Nephron progenitor cell (in vitro differentiated cells): ENCODE measurements around the gene NRCAM.

ENCODE experiments used
- DNase-seq: peaks from one replicate; pipeline ENCODE4 v3.0.0; 2021
- H3K27ac Mint-ChIP-seq: 2 replicates; pipeline ENCODE4 v1.8.0; 2021; ENCODE audit warnings: mild to moderate bottlenecking, moderate library complexity, mixed read lengths
- H3K27me3 Mint-ChIP-seq: 2 replicates; pipeline ENCODE4 v1.8.0; 2021; ENCODE audit warnings: mild to moderate bottlenecking, low read depth, mixed read lengths; ENCODE audit not compliant: poor library complexity
- H3K36me3 Mint-ChIP-seq: 2 replicates; pipeline ENCODE4 v1.8.0; 2021; ENCODE audit warnings: low read depth, mixed read lengths
- H3K4me1 Mint-ChIP-seq: 2 replicates; pipeline ENCODE4 v1.8.0; 2021; ENCODE audit warnings: mixed read lengths
- H3K4me3 Mint-ChIP-seq: 2 replicates; pipeline ENCODE4 v1.8.0; 2021; ENCODE audit warnings: mild to moderate bottlenecking, moderate library complexity, mixed read lengths
- H3K9me3 Mint-ChIP-seq: 2 replicates; pipeline ENCODE4 v1.8.0; 2021; ENCODE audit warnings: mild to moderate bottlenecking, moderate library complexity, mixed read lengths
- TF ChIP-seq, protein P1 (sequence below): fragments of 200-600 bp; sonication (generic); IDR thresholded peaks from 2 replicates; pipeline ENCODE4 v1.5.0; 2021; ENCODE audit warnings: antibody characterized with exemption

NRCAM gene

DNA sequence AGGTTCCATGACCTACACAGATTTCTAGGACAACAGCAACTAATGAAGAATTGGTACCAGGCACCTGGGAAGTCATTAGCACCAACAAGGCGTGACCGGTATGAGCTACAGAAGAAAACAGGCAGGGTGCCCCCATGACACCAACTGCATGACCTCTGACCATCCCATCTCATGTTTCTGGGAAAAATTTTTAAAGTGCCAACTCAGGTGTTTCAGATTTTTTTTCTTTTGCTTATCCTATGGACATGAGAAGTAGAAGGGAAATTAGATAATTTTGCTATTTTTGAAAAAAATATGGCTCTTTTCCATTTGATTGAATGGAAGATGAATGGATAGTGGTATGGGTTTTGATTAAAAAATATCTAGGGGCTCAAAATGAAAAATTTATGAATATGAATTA lies 154.8 kb downstream of the NRCAM start:
- no peak overlapping the region for H3K27ac Mint-ChIP-seq
- no peak overlapping the region for H3K4me3 Mint-ChIP-seq
- H3K27me3 Mint-ChIP-seq = no peaks in the 10 kb centered on the region
- H3K4me1 Mint-ChIP-seq = peaks cover 79% of the 10 kb centered on the region
- peaks cover 5% of the 10 kb centered on the region for H3K36me3 Mint-ChIP-seq
- H3K9me3 Mint-ChIP-seq = no peaks in the 10 kb centered on the region
- DNase-seq = peak; percentile 12
- TF ChIP-seq, protein P1, sequence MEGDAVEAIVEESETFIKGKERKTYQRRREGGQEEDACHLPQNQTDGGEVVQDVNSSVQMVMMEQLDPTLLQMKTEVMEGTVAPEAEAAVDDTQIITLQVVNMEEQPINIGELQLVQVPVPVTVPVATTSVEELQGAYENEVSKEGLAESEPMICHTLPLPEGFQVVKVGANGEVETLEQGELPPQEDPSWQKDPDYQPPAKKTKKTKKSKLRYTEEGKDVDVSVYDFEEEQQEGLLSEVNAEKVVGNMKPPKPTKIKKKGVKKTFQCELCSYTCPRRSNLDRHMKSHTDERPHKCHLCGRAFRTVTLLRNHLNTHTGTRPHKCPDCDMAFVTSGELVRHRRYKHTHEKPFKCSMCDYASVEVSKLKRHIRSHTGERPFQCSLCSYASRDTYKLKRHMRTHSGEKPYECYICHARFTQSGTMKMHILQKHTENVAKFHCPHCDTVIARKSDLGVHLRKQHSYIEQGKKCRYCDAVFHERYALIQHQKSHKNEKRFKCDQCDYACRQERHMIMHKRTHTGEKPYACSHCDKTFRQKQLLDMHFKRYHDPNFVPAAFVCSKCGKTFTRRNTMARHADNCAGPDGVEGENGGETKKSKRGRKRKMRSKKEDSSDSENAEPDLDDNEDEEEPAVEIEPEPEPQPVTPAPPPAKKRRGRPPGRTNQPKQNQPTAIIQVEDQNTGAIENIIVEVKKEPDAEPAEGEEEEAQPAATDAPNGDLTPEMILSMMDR = no peak

DNA sequence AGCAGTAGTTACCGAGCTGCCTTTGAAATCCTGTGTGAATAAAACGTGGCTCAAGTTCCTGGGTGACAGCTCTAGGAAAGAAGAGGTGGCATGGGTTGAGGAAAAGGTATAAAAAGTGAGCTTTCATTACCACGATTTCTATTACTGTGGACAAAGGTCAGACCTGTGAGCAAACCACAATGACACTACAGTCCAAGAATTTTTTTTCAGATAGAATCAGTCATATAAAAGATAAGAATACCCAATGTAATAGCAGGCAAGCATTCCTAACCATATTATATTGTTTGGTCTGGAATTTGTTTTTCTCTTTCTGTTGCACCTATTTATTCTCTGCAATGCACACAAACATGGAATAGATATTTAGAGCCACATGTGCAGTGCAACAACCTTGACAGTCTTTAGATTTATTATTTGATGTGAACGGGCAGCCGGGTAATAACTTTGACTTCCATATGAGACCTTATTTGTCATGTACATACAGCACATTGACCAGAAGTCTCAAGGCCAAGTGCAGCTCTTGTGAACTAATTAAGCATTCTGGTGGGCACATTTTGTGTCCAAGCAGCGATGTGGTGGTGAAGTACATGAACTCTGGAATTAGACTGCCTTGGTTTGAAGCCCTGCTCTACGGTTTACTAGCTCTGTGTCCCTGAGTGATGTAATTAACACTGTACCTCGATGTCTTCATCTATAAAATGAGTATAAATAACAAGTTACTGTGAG lies 156.8 kb downstream of the NRCAM start:
- DNase-seq = no peak
- peaks cover 5% of the 10 kb centered on the region for H3K36me3 Mint-ChIP-seq
- H3K9me3 Mint-ChIP-seq = no peaks in the 10 kb centered on the region
- TF ChIP-seq, protein P1 = no peak
- H3K27me3 Mint-ChIP-seq = no peaks in the 10 kb centered on the region
- H3K27ac Mint-ChIP-seq = peak overlapping the region; percentile 94
- peaks cover 72% of the 10 kb centered on the region for H3K4me1 Mint-ChIP-seq
- no peak overlapping the region for H3K4me3 Mint-ChIP-seq

DNA sequence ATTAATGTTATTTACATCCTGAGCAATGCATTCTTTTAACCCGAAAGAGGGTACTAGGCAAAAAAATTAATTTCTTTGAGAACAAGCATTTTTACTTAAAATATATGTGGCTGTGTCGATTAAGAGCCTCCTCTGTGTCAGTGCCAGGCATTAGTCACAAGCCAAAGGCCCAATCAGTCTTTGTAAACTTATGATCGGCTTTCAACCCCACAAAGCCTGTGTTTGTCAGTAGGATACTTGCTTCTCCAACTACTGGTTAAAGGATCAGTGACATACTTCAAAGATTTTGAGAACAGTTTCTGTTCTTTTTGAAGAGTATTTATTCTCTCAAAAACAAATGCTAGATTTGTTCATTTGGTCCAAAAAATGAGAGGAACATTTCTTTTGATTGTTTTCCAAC lies 159.3 kb downstream of the NRCAM start:
- no peaks in the 10 kb centered on the region for H3K27me3 Mint-ChIP-seq
- peaks cover 73% of the 10 kb centered on the region for H3K4me1 Mint-ChIP-seq
- H3K4me3 Mint-ChIP-seq = no peak overlapping the region
- DNase-seq = no peak
- no peak overlapping the region for H3K27ac Mint-ChIP-seq
- H3K9me3 Mint-ChIP-seq = no peaks in the 10 kb centered on the region
- TF ChIP-seq, protein P1 = no peak
- H3K36me3 Mint-ChIP-seq = no peaks in the 10 kb centered on the region

DNA sequence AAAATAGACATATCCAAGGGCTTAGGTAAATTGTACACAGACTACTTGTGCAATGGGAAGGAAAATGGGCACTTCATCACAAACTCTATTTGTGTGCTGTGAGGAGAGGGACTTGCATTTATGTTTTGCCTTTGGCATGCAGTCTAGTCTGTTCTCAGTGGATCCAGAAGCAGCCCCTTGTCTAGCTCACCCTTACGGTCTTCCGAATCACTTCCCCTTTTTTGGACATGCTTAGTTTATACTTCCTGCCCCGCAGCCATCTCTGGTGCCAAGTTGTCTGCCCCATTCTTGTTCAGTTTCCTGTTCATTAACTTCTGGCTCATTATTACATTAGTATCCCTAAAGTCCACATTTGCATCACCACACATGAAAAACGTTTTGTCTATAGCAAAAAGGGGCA lies 161.6 kb downstream of the NRCAM start:
- H3K27me3 Mint-ChIP-seq = no peaks in the 10 kb centered on the region
- TF ChIP-seq, protein P1 = no peak
- no peak overlapping the region for H3K27ac Mint-ChIP-seq
- no peaks in the 10 kb centered on the region for H3K9me3 Mint-ChIP-seq
- no peak for DNase-seq
- no peaks in the 10 kb centered on the region for H3K36me3 Mint-ChIP-seq
- H3K4me3 Mint-ChIP-seq = no peak overlapping the region
- H3K4me1 Mint-ChIP-seq = peaks cover 61% of the 10 kb centered on the region

DNA sequence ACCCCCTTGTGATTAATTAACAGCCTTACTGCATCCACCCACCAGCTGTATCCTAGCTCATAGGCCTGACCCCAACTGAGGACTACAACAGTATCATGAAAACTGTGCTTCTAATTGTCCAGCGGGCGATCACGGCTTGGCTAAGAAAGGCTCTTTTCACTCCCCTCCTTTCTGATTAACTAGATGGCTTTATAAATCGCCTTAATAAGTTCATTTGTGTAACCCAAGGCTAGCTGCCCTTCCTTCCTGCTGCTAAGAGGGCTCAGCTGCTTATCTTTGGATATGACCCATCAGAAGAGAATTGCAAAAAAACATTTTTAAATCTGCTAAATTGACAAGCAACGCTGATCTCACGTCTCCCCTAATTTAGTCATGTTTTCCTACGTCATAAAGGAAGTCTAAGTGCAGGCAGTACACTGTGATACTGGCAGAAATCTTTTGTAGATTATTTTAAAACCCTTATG lies 163.1 kb downstream of the NRCAM start:
- H3K9me3 Mint-ChIP-seq = no peaks in the 10 kb centered on the region
- no peaks in the 10 kb centered on the region for H3K36me3 Mint-ChIP-seq
- peaks cover 49% of the 10 kb centered on the region for H3K4me1 Mint-ChIP-seq
- H3K27me3 Mint-ChIP-seq = peaks cover 3% of the 10 kb centered on the region
- no peak for DNase-seq
- no peak overlapping the region for H3K4me3 Mint-ChIP-seq
- peak overlapping the region; percentile 11 for H3K27ac Mint-ChIP-seq
- TF ChIP-seq, protein P1 = no peak

DNA sequence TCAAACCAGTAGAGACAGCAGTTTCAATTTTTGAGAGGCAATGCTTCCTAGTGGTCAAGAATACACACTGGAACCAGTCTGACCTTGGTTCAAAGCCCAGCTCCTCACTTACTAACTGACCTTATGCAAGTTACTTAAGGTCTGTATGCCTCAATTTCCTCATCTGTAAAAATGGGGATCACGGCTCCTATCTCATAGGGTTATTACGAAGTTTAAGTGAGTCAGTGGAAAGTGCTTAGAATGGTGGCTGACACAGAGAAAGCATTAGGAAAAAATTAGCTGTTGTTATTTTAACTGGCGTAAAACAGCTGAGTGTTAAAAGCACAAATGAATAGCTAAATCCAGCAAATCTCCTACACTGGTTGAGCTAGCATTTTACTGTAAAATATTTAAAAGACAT lies 163.7 kb downstream of the NRCAM start:
- Mint-ChIP-seq H3K4me3 (no peak overlapping the region), H3K9me3 (no peaks in the 10 kb centered on the region), H3K27ac (no peak overlapping the region), H3K27me3 (peaks cover 3% of the 10 kb centered on the region), H3K4me1 (peaks cover 43% of the 10 kb centered on the region), H3K36me3 (no peaks in the 10 kb centered on the region)
- no peak for DNase-seq
- TF ChIP-seq, protein P1 = no peak
